HepG2 (cell line): Measurements from ENCODE around the gene RHBDD2. TPM values are rescaled to one million over a fixed set of nuclear protein-coding genes. Genes with fewer than 3 reads are reported as not detected.

Source experiments
- ATAC-seq: fragments of 200-7000 bp; cut with Tn5 transposase; 3 replicates; pipeline ENCODE4 v1.9.1; 2020; ENCODE audit warnings: mild to moderate bottlenecking, moderate library complexity
- BruUV-seq: library from RNA; stranded (reverse); fragments of 400-500 nt; replicated peaks from 2 replicates; lab custom pipeline; 2021; lab: Mats Ljungman, UMichigan
- CTCF ChIA-PET: fragments of 300-600 bp; formaldehyde crosslinking; extraction: SDS; loops from one replicate; lab custom pipeline; 2021; ENCODE audit warnings: low total read pairs, inconsistent platforms, low intra/inter-chr PET ratio; lab: Yijun Ruan, JAX
- POLR2A ChIA-PET: fragments of 350-600 bp; sonication (Branson Sonifier 250); formaldehyde crosslinking; loops from one replicate; lab custom pipeline; 2020; ENCODE audit warnings: antibody characterized with exemption, inconsistent platforms; lab: Yijun Ruan, JAX
- DNase-seq: peaks from one replicate; pipeline ENCODE4 v3.0.0-alpha.2; 2015; ENCODE audit warnings: low spot score
- FAIRE-seq: peaks from 3 replicates; lab custom pipeline; 2011; peaks lifted over from hg19 to GRCh38; lab: Jason Lieb, UNC
- H2AFZ ChIP-seq: one replicate; pipeline ENCODE4 v1.6.1; 2011; ENCODE audit warnings: low read length, inconsistent platforms
- H3K27ac ChIP-seq: fragments of 300-600 bp; 3 replicates; pipeline ENCODE4 v1.8.0; 2011; ENCODE audit warnings: mixed run types, mild to moderate bottlenecking, mixed read lengths, low read length, inconsistent platforms; ENCODE audit not compliant: insufficient read depth; ENCODE audit errors: extremely low read length
- H3K27me3 ChIP-seq, 2 experiments: fragments of 200-600 bp in 1 of 2; 2 replicates in 1 of 2; 3 replicates in 1 of 2; pipeline versions ENCODE4 v1.6.0 to v1.8.0; 2011; ENCODE audit warnings: low read length in 2 of 2, mild to moderate bottlenecking in 2 of 2, moderate library complexity in 2 of 2, inconsistent platforms in 1 of 2; ENCODE audit not compliant: insufficient read depth in 2 of 2, control insufficient read depth in 1 of 2
- H3K36me3 ChIP-seq, 2 experiments: fragments of 200-600 bp in 1 of 2; replicated peaks in 1 of 2; 2 replicates in 1 of 2; 3 replicates in 1 of 2; pipeline versions ENCODE4 v1.5.1 to v1.8.0; 2011; ENCODE audit warnings: low read length in 2 of 2, inconsistent platforms in 1 of 2; ENCODE audit not compliant: insufficient read depth in 2 of 2, control insufficient read depth in 1 of 2
- H3K4me1 ChIP-seq: 2 replicates; pipeline ENCODE4 v1.5.1; 2012; ENCODE audit warnings: low read length, inconsistent platforms; ENCODE audit not compliant: insufficient read depth
- H3K4me2 ChIP-seq: 2 replicates; pipeline ENCODE4 v1.6.0; 2011; ENCODE audit warnings: low read depth, low read length, inconsistent platforms
- H3K4me3 ChIP-seq, 3 experiments: fragments of 200-600 bp in 1 of 3; sonication (generic), shearing (Covaris generic) in 1 of 3; replicated peaks in 1 of 3; 2 replicates each; pipeline ENCODE4 v1.5.1; 2011 to 2016; ENCODE audit warnings: low read length in 3 of 3, inconsistent platforms in 2 of 3, low read depth in 2 of 3, mild to moderate bottlenecking in 2 of 3, control low read depth in 1 of 3, mixed read lengths in 1 of 3; ENCODE audit not compliant: insufficient read depth in 1 of 3
- H3K79me2 ChIP-seq: one replicate; pipeline ENCODE4 v1.6.1; 2011; ENCODE audit warnings: low read length, inconsistent platforms; ENCODE audit not compliant: insufficient read depth
- H3K9ac ChIP-seq: 2 replicates; pipeline ENCODE4 v1.6.0; 2011; ENCODE audit warnings: mild to moderate bottlenecking, low read depth, low read length, inconsistent platforms; ENCODE audit not compliant: insufficient read depth
- H3K9me3 ChIP-seq: 2 replicates; pipeline ENCODE4 v1.5.1; 2012; ENCODE audit warnings: mild to moderate bottlenecking, low read length
- H4K20me1 ChIP-seq: 2 replicates; pipeline ENCODE4 v1.6.0; 2011; ENCODE audit warnings: inconsistent platforms, mild to moderate bottlenecking, low read length, moderate library complexity; ENCODE audit not compliant: insufficient read depth
- GATAD1 ChIP-seq: IDR thresholded peaks from 2 replicates; pipeline ENCODE4 v1.6.1; 2016; ENCODE audit warnings: missing genetic modification reagents, missing compliant biosample characterization
- HNRNPL ChIP-seq: fragments of 200-400 bp; formaldehyde crosslinking; IDR thresholded peaks from 2 replicates; pipeline ENCODE4 v1.6.1; 2017; ENCODE audit warnings: mild to moderate bottlenecking, low read depth, low read length
- HOXA7 ChIP-seq: sonication (generic); formaldehyde crosslinking; IDR thresholded peaks from 2 replicates; pipeline ENCODE4 v1.8.1; 2022; ENCODE audit warnings: mild to moderate bottlenecking, missing genetic modification reagents, moderate library complexity
- MATR3 ChIP-seq: sonication (generic); formaldehyde crosslinking; IDR thresholded peaks from 2 replicates; pipeline ENCODE4 v1.4.0; 2020; ENCODE audit warnings: missing genetic modification reagents
- MXD4 ChIP-seq: IDR thresholded peaks from 2 replicates; pipeline ENCODE4 v1.6.1; 2016; ENCODE audit warnings: mild to moderate bottlenecking, missing biosample characterization, missing genetic modification reagents
- SIN3B ChIP-seq: fragments of 150-350 bp; IDR thresholded peaks from 2 replicates; pipeline ENCODE4 v1.6.1; 2014; ENCODE audit warnings: low read length
- ZEB1 ChIP-seq: IDR thresholded peaks from 2 replicates; pipeline ENCODE4 v1.6.1; 2012; ENCODE audit warnings: mild to moderate bottlenecking, low read depth, inconsistent platforms; ENCODE audit not compliant: insufficient replicate concordance
- ZNF17 ChIP-seq: sonication (generic); formaldehyde crosslinking; IDR thresholded peaks from 2 replicates; pipeline ENCODE4 v1.5.0; 2020; ENCODE audit warnings: mild to moderate bottlenecking, missing genetic modification reagents
- ZNF543 ChIP-seq: sonication (generic); formaldehyde crosslinking; IDR thresholded peaks from 2 replicates; pipeline ENCODE4 v1.4.0; 2020; ENCODE audit warnings: mild to moderate bottlenecking, missing genetic modification reagents
- ZNF562 ChIP-seq: sonication (generic); formaldehyde crosslinking; IDR thresholded peaks from 2 replicates; pipeline ENCODE4 v1.8.0; 2022; ENCODE audit warnings: missing genetic modification reagents, borderline replicate concordance
- ZNF569 ChIP-seq: sonication (generic); formaldehyde crosslinking; IDR thresholded peaks from 2 replicates; pipeline ENCODE4 v1.5.0; 2020; ENCODE audit warnings: mild to moderate bottlenecking, missing genetic modification reagents, moderate library complexity, borderline replicate concordance
- ZNF766 ChIP-seq: sonication (generic); formaldehyde crosslinking; IDR thresholded peaks from 2 replicates; pipeline ENCODE4 v1.5.0; 2020; ENCODE audit warnings: missing genetic modification reagents, borderline replicate concordance
- ZNF772 ChIP-seq: sonication (generic); formaldehyde crosslinking; IDR thresholded peaks from 2 replicates; pipeline ENCODE4 v1.5.0; 2020; ENCODE audit warnings: mild to moderate bottlenecking, missing genetic modification reagents
- WGBS: methylation state at CpG from one replicate; pipeline ENCODE4 v1.1.6; 2017; ENCODE audit warnings: low lambda C conversion rate; 5-methylcytosine and 5-hydroxymethylcytosine counted together
- in situ Hi-C: cut with HindIII; loops from 2 replicates; pipeline ENCODE4 v1.10.0; 2017; ENCODE audit warnings: low pct_unique_long_range_greater_than_20kb; ENCODE audit not compliant: extremely low pct_ligation_motif_present
- intact Hi-C: fragments of 100-400 bp; cut with micrococcal nuclease; formaldehyde crosslinking; loops from one replicate; pipeline ENCODE4 v1.10.0; 2022; ENCODE audit not compliant: unreplicated experiment
- polyA plus RNA-seq, 8 experiments: library from polyadenylated mRNA; depleted of rRNA in 3 of 8; stranded (reverse) in 7 of 8; unstranded in 1 of 8; fragments of >200 nt; fragmentation: Illumina TruSeq in 4 of 8; extraction: Trizol in 4 of 8; gene quantifications; 2 replicates each; pipeline versions ENCODE4 v1.2.1 to v1.2.3, GENCODE V29; 2011 to 2016; ENCODE audit warnings: low read depth in 4 of 8, missing spikeins in 1 of 8, mixed read lengths in 1 of 8; ENCODE audit not compliant: insufficient read depth in 1 of 8
- total RNA-seq, 5 experiments: library from RNA; depleted of rRNA; stranded (reverse); fragments of >200 nt; fragmentation: Illumina TruSeq; extraction: Trizol; gene quantifications; 2 replicates each; pipeline ENCODE4 v1.2.3, GENCODE V29; 2016; ENCODE audit warnings: low read depth in 1 of 5
- TF ChIP-seq, protein P1 (sequence below): IDR thresholded peaks from 2 replicates; pipeline ENCODE4 v1.6.1; 2016; ENCODE audit warnings: low read depth, missing genetic modification reagents, missing compliant biosample characterization
- TF ChIP-seq, protein P2 (sequence below): sonication (generic); formaldehyde crosslinking; IDR thresholded peaks from 2 replicates; pipeline ENCODE4 v1.4.0; 2020; ENCODE audit warnings: mild to moderate bottlenecking, missing genetic modification reagents
- TF ChIP-seq, protein P3 (sequence below): sonication (generic); formaldehyde crosslinking; IDR thresholded peaks from 2 replicates; pipeline ENCODE4 v1.5.0; 2020; ENCODE audit warnings: missing genetic modification reagents
- TF ChIP-seq, protein P4 (sequence below): sonication (generic); formaldehyde crosslinking; IDR thresholded peaks from 2 replicates; pipeline ENCODE4 v1.4.0; 2020; ENCODE audit warnings: missing genetic modification reagents, mild to moderate bottlenecking, borderline replicate concordance

RHBDD2 gene
- total and polyA plus RNA-seq, 2 of the 13 experiments (the other 11 are each of a cell fraction or from before 2014, with no cell fraction given), result 23.1 to 26.4 TPM

DNA sequence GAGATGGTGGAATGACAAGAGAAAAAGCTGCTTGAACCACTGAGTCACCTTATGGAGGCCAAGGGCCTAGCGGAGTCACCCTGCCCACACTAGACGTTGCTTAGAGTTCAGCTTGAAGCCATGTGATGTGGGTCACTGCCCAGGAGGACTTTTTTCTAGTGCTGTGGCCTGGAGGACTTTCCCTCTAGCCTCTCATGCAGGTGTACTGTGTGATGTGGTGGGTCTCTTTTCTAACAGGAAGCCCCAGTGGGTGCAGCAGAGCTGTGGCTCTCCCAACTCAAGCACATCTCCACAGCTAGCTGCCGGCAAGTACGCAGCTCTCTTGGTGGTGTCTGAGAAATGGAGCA is 49.7 kb downstream of the RHBDD2 start:
- H3K4me1 ChIP-seq, result peaks cover 63% of the 10 kb centered on the region
- peak overlapping the region; percentile 9 for H3K27ac ChIP-seq
- in situ Hi-C loops (no loop called here), intact Hi-C loops (no loop called here)
- no TSS peak for BruUV-seq
- POLR2A ChIA-PET, result interaction anchor here (1.9 kb wide), 1 partner anchor 13 kb away, joined by 4 read pairs; no protein-coding TSS in a partner anchor
- no peaks in the 10 kb centered on the region for H3K27me3 ChIP-seq
- CTCF ChIA-PET, result no interaction called here
- H4K20me1 ChIP-seq, result peaks cover 96% of the 10 kb centered on the region
- peaks cover 15 to 53% of the 10 kb centered on the region in 2 experiments; a peak in 4 of 5 replicates for H3K36me3 ChIP-seq
- H2AFZ ChIP-seq, result no peak overlapping the region
- no peak overlapping the region for H3K4me3 ChIP-seq
- 93% methylated on average over 2 of the region's 4 CpGs for WGBS
- no peak overlapping the region for H3K4me2 ChIP-seq
- no peaks in the 10 kb centered on the region for H3K9me3 ChIP-seq
- no peak for FAIRE-seq
- no peak overlapping the region for H3K9ac ChIP-seq
- DNase-seq, result no peak
- peaks cover 95% of the 10 kb centered on the region for H3K79me2 ChIP-seq
- no peak; the same call in 2 of the 3 replicates for ATAC-seq
- TF ChIP-seq ZNF17 (no peak), MATR3 (CRISPR knock-in tag) (no peak), ZNF562 (CRISPR knock-in tag) (no peak), MXD4 (CRISPR knock-in tag) (no peak), HNRNPL (no peak), ZEB1 (no peak), ZNF543 (no peak), ZNF766 (CRISPR knock-in tag) (no peak), GATAD1 (CRISPR knock-in tag) (no peak), ZNF772 (CRISPR knock-in tag) (no peak), ZNF569 (CRISPR knock-in tag) (no peak), HOXA7 (CRISPR knock-in tag) (no peak), SIN3B (no peak)
- TF ChIP-seq, protein P1, sequence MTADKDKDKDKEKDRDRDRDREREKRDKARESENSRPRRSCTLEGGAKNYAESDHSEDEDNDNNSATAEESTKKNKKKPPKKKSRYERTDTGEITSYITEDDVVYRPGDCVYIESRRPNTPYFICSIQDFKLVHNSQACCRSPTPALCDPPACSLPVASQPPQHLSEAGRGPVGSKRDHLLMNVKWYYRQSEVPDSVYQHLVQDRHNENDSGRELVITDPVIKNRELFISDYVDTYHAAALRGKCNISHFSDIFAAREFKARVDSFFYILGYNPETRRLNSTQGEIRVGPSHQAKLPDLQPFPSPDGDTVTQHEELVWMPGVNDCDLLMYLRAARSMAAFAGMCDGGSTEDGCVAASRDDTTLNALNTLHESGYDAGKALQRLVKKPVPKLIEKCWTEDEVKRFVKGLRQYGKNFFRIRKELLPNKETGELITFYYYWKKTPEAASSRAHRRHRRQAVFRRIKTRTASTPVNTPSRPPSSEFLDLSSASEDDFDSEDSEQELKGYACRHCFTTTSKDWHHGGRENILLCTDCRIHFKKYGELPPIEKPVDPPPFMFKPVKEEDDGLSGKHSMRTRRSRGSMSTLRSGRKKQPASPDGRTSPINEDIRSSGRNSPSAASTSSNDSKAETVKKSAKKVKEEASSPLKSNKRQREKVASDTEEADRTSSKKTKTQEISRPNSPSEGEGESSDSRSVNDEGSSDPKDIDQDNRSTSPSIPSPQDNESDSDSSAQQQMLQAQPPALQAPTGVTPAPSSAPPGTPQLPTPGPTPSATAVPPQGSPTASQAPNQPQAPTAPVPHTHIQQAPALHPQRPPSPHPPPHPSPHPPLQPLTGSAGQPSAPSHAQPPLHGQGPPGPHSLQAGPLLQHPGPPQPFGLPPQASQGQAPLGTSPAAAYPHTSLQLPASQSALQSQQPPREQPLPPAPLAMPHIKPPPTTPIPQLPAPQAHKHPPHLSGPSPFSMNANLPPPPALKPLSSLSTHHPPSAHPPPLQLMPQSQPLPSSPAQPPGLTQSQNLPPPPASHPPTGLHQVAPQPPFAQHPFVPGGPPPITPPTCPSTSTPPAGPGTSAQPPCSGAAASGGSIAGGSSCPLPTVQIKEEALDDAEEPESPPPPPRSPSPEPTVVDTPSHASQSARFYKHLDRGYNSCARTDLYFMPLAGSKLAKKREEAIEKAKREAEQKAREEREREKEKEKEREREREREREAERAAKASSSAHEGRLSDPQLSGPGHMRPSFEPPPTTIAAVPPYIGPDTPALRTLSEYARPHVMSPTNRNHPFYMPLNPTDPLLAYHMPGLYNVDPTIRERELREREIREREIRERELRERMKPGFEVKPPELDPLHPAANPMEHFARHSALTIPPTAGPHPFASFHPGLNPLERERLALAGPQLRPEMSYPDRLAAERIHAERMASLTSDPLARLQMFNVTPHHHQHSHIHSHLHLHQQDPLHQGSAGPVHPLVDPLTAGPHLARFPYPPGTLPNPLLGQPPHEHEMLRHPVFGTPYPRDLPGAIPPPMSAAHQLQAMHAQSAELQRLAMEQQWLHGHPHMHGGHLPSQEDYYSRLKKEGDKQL (CRISPR knock-in tag), result no peak
- TF ChIP-seq, protein P2, sequence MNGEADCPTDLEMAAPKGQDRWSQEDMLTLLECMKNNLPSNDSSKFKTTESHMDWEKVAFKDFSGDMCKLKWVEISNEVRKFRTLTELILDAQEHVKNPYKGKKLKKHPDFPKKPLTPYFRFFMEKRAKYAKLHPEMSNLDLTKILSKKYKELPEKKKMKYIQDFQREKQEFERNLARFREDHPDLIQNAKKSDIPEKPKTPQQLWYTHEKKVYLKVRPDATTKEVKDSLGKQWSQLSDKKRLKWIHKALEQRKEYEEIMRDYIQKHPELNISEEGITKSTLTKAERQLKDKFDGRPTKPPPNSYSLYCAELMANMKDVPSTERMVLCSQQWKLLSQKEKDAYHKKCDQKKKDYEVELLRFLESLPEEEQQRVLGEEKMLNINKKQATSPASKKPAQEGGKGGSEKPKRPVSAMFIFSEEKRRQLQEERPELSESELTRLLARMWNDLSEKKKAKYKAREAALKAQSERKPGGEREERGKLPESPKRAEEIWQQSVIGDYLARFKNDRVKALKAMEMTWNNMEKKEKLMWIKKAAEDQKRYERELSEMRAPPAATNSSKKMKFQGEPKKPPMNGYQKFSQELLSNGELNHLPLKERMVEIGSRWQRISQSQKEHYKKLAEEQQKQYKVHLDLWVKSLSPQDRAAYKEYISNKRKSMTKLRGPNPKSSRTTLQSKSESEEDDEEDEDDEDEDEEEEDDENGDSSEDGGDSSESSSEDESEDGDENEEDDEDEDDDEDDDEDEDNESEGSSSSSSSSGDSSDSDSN (CRISPR knock-in tag), result no peak
- TF ChIP-seq, protein P3, sequence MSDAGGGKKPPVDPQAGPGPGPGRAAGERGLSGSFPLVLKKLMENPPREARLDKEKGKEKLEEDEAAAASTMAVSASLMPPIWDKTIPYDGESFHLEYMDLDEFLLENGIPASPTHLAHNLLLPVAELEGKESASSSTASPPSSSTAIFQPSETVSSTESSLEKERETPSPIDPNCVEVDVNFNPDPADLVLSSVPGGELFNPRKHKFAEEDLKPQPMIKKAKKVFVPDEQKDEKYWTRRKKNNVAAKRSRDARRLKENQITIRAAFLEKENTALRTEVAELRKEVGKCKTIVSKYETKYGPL (CRISPR knock-in tag), result no peak
- TF ChIP-seq, protein P4, sequence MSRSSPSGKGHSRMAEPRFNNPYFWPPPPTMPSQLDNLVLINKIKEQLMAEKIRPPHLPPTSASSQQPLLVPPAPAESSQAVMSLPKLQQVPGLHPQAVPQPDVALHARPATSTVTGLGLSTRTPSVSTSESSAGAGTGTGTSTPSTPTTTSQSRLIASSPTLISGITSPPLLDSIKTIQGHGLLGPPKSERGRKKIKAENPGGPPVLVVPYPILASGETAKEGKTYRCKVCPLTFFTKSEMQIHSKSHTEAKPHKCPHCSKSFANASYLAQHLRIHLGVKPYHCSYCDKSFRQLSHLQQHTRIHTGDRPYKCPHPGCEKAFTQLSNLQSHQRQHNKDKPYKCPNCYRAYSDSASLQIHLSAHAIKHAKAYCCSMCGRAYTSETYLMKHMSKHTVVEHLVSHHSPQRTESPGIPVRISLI (CRISPR knock-in tag), result no peak
